Activated B cell treated with CpG ODN at 0.5 μM for 24 hours (primary cell): ENCODE data around the gene KRTAP10-12. TPM values are rescaled to one million over a fixed set of nuclear protein-coding genes. Genes with fewer than 3 reads are reported as not detected.

Source experiments
- ATAC-seq: fragments of 200-7000 bp; cut with Tn5 transposase; one replicate; pipeline ENCODE4 v1.10.0; 2021; ENCODE audit warnings: low read depth, mild to moderate bottlenecking, moderate library complexity
- CTCF ChIA-PET: fragments of 350-600 bp; sonication (Branson Sonifier 250); formaldehyde crosslinking; loops from one replicate; lab custom pipeline; 2021; ENCODE audit warnings: antibody characterized with exemption; lab: Charles Lee
- POLR2A ChIA-PET: fragments of 350-600 bp; sonication (Branson Sonifier 250); formaldehyde crosslinking; loops from one replicate; lab custom pipeline; 2021; ENCODE audit warnings: antibody characterized with exemption; lab: Charles Lee
- DNase-seq: peaks from one replicate; pipeline ENCODE4 v3.0.0; 2022
- H3K27ac Mint-ChIP-seq: one replicate; pipeline ENCODE4 v1.8.0; 2020; ENCODE audit warnings: mixed read lengths
- H3K27me3 Mint-ChIP-seq: one replicate; pipeline ENCODE4 v1.8.0; 2021; ENCODE audit warnings: mixed read lengths
- H3K36me3 Mint-ChIP-seq: one replicate; pipeline ENCODE4 v1.8.0; 2021; ENCODE audit warnings: low read depth, mixed read lengths
- H3K4me1 Mint-ChIP-seq: one replicate; pipeline ENCODE4 v1.8.0; 2021; ENCODE audit warnings: mixed read lengths
- H3K4me3 Mint-ChIP-seq: one replicate; pipeline ENCODE4 v1.8.0; 2020; ENCODE audit warnings: mild to moderate bottlenecking, mixed read lengths
- H3K9me3 Mint-ChIP-seq: one replicate; pipeline ENCODE4 v1.8.0; 2020; ENCODE audit warnings: mixed read lengths
- CTCF ChIP-seq: fragments of 200-600 bp; IDR thresholded peaks from one replicate; pipeline ENCODE4 v1.8.0; 2022; ENCODE audit warnings: antibody characterized with exemption, mild to moderate bottlenecking
- intact Hi-C: fragments of 100-400 bp; cut with micrococcal nuclease; formaldehyde crosslinking; loops from one replicate; pipeline ENCODE4 v1.15.1; 2024
- total RNA-seq: library from RNA; stranded (reverse); gene quantifications from 2 replicates; pipeline ENCODE4 v1.2.3, GENCODE V29; 2022

The KRTAP10-12 gene
- total RNA-seq, 1 donor from 2014 or later: not detected

- ChIA-PET POLR2A (no interaction called here), CTCF (no interaction called here)
- peaks cover 6% of the 10 kb centered on the region for H3K9me3 Mint-ChIP-seq
- no peaks in the 10 kb centered on the region for H3K36me3 Mint-ChIP-seq
- H3K27ac Mint-ChIP-seq: no peak overlapping the region
- peaks cover 2% of the 10 kb centered on the region for H3K4me1 Mint-ChIP-seq
- intact Hi-C loops: no loop called here
- H3K27me3 Mint-ChIP-seq: peaks cover 62% of the 10 kb centered on the region
- no peak overlapping the region for H3K4me3 Mint-ChIP-seq
- no peak for DNase-seq
- no peak for TF ChIP-seq CTCF
- ATAC-seq: no peak
Observed at GRCh38 chr21:44712203-44713028, 15.4 kb downstream of the KRTAP10-12 start.

GRCh38 chr21:44713130-44713529 is 16.2 kb downstream of the KRTAP10-12 start:
- no peak overlapping the region for H3K27ac Mint-ChIP-seq
- H3K4me3 Mint-ChIP-seq: no peak overlapping the region
- TF ChIP-seq CTCF: no peak
- no peak for DNase-seq
- intact Hi-C loops: no loop called here
- no peak for ATAC-seq
- POLR2A ChIA-PET: no interaction called here
- H3K4me1 Mint-ChIP-seq: peaks cover 2% of the 10 kb centered on the region
- CTCF ChIA-PET: no interaction called here
- H3K9me3 Mint-ChIP-seq: peaks cover 6% of the 10 kb centered on the region
- H3K36me3 Mint-ChIP-seq: no peaks in the 10 kb centered on the region
- H3K27me3 Mint-ChIP-seq: peaks cover 62% of the 10 kb centered on the region

- no peak for ATAC-seq
- Mint-ChIP-seq H3K27ac (no peak overlapping the region), H3K4me1 (peaks cover 2% of the 10 kb centered on the region), H3K36me3 (no peaks in the 10 kb centered on the region), H3K4me3 (no peak overlapping the region), H3K9me3 (peaks cover 6% of the 10 kb centered on the region), H3K27me3 (peaks cover 66% of the 10 kb centered on the region)
- no peak for TF ChIP-seq CTCF
- DNase-seq: no peak
- intact Hi-C loops: no loop called here
- ChIA-PET CTCF (no interaction called here), POLR2A (interaction anchor here (0.6 kb wide), 1 partner anchor 320 kb away, joined by 4 read pairs; no protein-coding TSS in a partner anchor)
Observed at GRCh38 chr21:44713846-44714245, 16.9 kb downstream of the KRTAP10-12 start.

- H3K4me1 Mint-ChIP-seq: no peaks in the 10 kb centered on the region
- H3K4me3 Mint-ChIP-seq: no peak overlapping the region
- CTCF ChIA-PET: no interaction called here
- H3K36me3 Mint-ChIP-seq: no peaks in the 10 kb centered on the region
- peaks cover 64% of the 10 kb centered on the region for H3K27me3 Mint-ChIP-seq
- no peak for TF ChIP-seq CTCF
- DNase-seq (no peak), ATAC-seq (no peak)
- POLR2A ChIA-PET: no interaction called here
- no peak overlapping the region for H3K27ac Mint-ChIP-seq
- intact Hi-C loops: no loop called here
- H3K9me3 Mint-ChIP-seq: peaks cover 6% of the 10 kb centered on the region
Observed at GRCh38 chr21:44714905-44715304, 17.9 kb downstream of the KRTAP10-12 start.

- CTCF ChIA-PET: no interaction called here
- Mint-ChIP-seq H3K27ac (no peak overlapping the region), H3K9me3 (peaks cover 6% of the 10 kb centered on the region), H3K4me3 (no peak overlapping the region), H3K27me3 (peaks cover 57% of the 10 kb centered on the region), H3K36me3 (no peaks in the 10 kb centered on the region), H3K4me1 (no peaks in the 10 kb centered on the region)
- intact Hi-C loops: no loop called here
- POLR2A ChIA-PET: no interaction called here
- no peak for TF ChIP-seq CTCF
- DNase-seq (no peak), ATAC-seq (no peak)
Observed at GRCh38 chr21:44716984-44717383, 20.0 kb downstream of the KRTAP10-12 start.
